Activated CD4-positive, alpha-beta T cell treated with anti-CD3 and anti-CD28 coated beads, Interleukin-10, Interleukin-2, amounts not matched to agents 100 ng/mL and 50 ng/mL, durations not matched to agents 16 hours and 8 hours (primary cell): ENCODE measurements around the gene IGSF21.
"Not testable (repeated sequence)": the region's sequence is repeated elsewhere in the genome, so short reads cannot be mapped to it uniquely, and the experiment has no call there.

ENCODE experiments used
- DNase-seq: peaks from one replicate; pipeline ENCODE4 v3.0.0-alpha.2; 2020

The IGSF21 gene

DNA sequence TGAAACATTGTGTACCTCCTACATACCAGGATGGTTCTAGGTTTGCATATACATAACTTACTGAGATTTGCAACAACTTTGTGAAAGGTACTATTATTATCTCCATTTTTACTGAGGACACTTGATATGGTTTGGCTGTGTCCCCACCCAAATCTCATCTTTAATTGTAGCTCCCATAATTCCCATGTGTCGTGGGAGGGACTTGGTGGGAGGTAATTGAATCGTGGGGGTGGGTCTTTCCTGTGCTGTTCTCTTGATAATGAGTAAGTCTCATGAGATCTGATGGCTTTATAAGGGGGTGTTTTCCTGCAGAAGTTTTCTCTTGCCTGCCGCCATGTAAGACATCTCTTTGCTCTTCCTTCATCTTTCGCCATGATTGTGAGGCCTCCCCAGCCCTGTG is 40.1 kb downstream of the IGSF21 start:
- DNase-seq: no peak

DNA sequence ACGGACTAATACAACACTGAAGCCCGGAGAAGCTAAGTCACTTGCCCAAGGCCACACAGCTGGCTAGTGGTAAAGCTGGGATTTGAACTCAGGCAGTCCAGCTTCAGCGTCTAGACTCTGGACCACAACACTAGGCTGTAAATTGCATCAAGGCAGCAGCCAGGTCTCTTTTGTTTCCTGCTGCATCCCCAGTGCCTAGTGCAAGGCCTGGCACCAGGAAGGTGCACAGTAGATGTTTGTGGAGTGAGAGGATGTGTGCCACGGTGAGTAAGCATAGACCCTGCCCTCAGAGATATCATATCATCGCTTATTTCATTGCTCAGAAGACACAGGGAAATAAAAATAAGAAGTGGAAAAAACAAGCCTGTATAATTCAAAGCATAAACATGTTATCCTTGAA is 40.9 kb downstream of the IGSF21 start:
- no peak for DNase-seq

DNA sequence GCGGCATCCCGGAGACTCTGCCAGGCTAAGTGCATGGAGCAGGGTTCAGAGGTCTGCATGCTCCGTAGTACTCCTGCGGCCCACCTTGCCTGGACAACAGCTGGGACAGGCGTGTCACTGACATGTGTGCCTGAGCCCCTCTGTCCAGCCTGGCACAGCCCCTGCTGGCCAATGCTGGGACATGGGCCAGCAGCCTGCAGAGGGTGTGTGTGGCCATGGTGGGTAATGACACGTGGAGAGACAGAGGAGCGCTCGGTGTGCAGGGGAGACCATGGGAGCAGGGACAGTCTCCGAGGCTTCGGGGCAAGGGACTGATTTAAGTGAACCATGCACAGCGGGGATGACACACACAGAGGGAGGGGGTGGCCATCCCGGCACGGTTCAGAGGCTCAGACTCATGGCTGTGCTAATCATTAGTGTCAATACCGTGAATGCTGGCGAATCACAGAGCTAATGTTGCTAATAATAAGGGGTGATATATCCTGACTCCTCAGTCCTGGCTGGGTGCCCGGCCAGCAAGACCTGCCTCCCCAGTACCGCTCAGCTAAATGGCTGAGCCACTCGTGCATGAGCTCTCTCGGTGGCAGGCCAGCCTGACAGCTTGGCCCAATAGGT is 41.5 kb downstream of the IGSF21 start:
- DNase-seq: no peak

DNA sequence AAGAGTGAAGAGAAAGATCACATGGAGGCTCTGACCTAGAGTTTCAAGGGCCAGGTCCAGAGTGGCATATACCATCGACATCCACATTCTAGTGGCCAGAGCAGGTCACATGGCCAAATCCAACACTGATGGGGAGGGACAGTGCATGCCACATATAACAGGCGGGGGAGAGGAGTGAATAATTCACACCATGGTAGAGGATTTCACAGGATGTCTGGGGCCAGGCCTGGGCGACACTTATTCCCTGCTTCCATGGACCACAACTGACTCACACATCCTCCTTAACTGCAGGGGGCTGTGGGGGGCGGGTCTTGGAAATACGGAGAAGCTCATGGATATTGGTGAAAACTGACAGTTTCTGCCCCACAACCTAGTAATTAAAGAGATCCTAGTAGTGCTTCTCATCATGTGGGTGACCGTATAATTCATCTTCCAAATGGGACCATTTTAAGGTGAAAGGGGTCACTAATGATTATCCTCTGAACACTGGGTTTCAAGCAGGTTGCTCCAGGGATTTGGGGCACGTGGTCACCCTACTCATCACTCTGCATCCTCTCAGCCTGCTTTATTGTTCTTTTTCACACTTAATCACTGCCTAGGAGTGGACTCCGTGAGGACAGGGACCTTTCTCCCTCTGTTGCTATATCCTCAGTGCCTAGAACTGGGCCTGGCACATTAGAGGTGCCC is 44.0 kb downstream of the IGSF21 start:
- DNase-seq: no peak

DNA sequence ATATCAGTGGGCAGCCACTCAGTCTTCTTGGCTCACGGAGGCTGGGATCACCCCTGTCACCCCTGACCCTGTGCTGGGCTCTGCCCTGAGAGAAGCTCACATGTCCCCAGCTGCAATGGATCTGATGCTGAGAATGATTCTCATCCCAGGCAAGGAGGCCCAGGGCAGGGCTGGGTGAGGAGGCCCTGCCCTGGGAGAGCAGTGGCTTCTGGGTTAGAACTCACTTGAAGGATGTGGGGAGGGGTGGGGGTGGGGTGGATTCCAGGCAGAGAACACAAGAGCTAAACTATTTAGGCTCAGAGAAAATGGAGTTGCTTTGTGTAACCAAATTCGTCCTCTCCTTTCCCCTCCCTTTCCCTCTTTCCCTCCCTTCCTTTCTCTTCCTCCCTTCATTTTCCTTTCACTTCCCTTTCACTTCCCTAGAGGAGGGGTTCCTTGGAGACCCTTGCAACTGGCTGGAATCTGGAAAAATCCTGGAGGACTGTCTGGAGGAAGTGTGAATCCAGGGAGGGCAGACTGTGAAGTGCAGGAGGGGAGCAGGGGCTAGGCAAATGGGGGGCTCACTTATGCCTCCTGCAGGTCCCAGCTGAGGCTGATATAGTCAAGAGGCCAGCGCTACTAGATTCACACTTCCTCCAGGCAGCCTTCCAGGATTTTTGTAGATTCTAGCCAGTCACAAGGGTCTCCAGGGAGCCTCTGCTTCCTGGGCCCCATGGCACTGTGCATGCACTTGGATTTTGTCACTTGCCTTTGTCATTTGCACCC is 47.0 kb downstream of the IGSF21 start:
- DNase-seq: no peak

DNA sequence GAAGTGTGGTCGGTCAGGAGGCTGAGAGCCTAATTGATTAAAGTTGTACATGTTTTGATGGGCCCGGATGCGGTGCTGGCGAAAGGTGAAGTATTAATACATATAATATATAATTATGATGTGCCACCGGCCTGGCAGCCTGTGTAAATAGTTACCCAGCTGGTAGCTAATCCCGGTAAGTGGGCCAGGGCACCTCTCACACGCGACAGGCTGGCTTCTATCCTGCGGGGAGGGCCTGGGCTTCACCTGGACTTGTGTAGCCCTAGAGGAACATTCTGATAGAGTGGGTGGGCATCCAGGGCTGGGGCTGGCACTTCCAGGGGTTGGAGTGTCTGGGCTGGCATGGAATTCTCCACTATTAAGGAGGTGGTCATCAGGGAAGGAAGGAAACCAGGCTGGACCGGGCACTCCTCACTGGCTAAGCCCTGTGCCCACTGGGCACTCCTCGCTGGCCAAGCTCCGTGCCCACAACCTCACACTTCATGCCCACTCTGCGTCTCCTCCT is 48.3 kb downstream of the IGSF21 start:
- DNase-seq: no peak

DNA sequence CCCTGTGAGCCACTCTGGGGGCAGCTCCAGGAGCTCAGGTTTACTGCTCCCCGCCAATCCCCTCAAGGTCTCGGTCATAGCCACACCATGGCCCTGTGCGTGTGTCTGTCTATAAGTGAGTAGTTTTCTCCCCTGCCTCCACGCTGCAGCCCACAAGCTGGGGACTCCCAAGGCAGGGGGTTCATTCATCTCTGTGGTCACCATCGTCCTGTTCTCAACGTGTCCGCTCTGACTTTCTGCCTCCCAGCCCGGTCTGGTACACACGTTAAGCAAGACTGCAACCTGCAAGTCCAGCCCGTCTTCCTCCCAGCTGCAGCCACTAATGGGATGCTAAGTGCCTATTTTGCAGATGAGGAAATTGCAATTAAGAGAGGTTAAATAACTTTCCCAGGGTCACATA is 49.8 kb downstream of the IGSF21 start:
- no peak for DNase-seq

DNA sequence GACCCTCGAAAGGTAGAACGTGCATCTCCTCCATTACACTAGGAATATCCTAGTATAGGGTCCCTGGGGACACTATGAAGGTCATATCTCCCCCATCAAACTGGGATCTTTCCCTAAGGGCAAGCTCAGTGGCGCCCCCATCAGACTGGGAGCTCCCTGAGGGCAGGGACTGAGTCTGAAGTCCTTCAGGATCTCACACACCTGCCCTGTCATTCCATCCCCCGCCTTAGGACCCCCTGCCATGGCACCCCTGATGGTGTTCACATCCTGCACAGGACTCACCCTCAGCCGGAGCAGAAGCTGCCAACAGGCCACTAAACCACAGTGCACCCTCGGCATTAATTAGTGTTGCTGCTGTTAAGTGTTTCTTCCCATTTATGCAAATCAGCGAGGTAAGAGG is 50.4 kb downstream of the IGSF21 start:
- no peak for DNase-seq

DNA sequence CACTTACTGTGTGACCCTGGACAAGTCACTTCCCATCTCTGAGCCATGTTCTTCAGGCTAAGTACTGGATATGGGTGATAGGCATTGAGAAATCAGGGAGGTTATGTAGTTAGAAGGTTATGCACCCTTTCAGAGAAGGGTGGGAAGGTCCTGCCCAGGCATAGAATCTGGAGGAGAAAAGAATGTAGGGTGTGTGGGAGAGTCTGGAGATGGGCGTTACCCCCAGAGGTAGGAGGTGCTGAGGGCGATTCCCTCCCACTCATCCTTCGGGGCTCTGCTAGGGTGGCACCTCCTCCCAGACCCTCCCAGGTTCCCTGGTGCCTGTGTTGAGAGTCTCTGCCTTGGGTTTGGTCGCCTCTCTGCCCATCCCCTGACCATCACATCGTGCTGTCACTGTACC is 51.1 kb downstream of the IGSF21 start:
- no peak for DNase-seq

DNA sequence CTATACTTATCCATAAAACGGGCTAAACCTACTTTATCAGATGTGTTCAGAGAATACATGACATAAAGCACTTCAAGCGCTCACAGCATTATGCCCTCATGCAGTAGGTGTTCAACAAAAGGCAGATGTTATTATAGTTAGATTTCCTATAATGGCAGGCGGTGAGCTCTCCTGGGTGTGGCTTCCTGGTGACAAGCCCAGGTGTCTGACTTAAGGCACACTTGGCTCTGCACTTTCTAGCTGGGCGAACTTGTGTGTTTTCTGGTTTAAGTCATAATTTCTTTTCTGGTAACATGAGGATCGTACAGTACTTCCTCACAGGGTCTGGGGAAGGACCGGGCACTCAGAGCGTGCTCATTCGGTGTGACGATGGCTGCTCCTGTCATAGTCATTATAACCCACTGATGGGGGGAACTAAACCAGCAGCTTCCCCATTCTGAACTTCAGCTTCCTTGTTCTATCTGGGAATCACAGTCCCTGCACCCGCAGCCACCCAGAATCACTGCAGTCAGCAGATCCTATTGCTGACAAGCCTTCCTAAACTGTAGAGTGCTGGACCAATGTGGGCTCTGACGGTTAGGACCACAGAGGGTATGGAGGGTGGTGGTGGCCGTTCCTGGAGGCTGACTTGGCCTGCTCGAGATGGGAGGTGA is 52.8 kb downstream of the IGSF21 start:
- no peak for DNase-seq

DNA sequence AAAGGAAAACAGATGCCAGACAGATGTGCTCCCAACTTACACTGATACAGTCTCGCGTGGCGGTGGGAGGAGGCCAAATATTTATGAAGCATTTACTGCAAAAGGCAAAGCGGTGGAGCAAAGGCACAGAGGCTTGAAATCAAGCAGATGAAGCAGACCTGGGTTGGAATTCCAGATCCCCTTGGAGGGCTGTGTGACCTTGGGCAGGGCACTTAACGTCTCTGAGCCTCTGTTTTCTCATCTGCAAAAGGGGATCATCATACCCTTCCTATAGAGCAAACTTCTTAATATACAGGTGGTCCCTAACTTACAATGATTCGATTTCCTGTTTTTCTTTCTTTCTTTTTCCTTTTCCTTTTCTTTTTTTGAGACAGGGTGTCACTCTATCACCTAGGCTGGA is 54.1 kb downstream of the IGSF21 start:
- DNase-seq: no peak

DNA sequence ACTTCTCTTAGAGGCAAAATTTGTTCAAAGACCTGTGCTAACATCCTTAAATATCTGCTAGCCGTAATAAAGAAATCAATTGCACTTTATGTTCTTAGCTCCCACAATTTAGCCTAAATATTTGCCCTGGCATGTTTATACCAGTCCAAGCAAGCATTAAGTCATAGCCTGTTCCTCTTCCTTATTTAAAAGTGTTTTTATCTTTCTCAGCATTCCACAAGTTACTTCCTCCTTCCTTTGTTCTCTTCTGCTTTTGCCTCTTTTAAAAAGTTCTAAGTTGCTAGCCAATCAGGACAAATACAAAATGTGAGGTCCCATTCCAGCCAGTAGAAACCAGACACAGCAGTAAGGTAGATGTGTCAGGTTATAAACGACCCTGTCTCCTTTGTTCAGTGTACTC is 58.0 kb downstream of the IGSF21 start:
- DNase-seq: not testable (repeated sequence)

DNA sequence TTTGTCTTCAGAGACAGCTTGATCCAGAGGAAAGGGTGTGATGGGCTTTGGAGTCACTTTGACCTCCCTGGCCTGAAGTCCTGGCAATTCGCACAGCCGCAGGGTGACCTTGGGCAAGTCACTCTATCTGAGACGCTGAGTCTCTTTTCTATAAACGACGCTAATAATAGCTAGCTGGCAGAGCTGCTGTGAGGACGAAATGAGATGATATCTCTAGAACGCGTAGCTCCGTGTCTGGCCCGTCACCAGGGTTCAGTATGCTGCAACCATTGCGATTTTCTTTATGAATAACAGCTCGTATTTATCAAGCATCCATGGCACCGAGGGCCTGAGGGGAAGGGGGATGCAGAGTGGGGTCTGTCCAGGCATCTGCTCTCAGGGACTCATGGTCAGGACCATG is 58.7 kb downstream of the IGSF21 start:
- DNase-seq: no peak

DNA sequence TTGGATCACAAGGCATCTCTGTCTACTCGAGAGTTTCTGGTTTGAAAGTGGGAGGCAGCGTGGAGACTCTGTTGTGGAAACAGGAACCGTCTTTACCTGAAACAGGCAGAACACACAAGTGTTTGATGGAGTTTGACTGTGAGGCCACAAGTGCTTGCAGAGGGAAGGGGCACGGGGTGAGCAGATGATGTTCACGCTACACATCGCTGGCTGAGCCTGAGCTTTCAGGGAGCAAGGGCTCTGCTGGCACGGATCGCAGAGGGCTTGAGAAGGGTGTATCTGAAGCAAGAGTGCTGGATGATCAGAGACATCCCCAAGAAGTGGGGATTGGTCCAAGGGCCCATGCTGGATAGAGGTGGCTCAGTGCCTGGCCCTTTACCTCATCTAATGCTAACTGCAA is 59.3 kb downstream of the IGSF21 start:
- DNase-seq: no peak

DNA sequence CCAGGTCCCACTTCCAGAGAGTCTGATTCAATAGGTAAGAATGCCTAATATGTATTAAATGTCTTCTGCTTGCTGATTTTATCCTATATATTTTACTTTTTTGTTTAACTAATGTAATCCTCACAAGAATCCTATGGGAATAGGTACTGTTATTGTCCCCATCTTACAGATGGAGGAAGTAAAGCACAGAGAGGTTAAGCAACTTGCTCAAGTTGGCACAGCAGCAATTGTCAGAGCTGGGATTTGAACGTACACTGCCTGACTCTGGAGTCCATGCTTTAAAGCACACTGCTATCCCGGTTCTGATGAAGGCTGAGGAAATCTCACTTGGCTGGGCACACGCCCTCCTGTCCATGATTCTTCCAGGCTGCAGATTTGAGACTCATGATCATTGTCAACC is 62.8 kb downstream of the IGSF21 start:
- DNase-seq: no peak

DNA sequence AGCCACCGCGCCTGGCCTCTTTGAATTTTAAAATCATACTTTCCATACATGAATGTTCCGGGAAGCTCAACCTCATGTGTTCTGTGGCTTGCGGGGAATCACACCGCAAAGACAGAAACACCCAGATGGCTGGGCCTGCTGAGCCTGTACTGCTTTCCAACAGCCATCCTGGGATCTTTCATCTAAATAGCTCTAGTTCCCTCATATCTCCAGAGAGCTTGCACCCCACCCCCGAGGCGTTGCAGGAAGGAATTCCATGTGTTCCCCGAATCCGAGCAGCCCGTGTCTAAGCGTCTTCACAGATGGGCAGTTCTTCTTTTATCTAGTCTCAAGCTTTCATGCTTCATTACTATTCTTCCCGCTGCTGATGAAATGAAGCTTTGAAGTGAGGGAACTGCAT is 66.4 kb downstream of the IGSF21 start:
- no peak for DNase-seq

DNA sequence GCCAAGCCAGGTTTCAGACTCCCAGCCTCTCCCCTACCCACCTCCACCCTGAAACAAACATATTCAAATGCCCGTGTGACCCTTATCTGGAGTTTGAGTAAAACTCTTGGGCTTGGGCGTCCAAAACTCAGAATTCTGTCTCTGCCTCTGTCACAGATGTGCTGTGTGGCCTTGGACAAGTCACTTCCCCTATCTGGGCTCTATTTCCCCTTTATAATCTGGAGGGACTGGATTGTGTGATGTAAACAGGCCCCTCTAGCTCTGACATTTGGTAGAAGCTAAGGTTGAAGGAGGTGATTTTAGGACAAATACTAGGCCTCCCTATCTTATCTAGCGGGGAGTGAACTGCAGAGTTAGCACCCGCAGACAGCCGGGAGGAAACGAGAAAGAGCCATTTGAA is 67.5 kb downstream of the IGSF21 start:
- no peak for DNase-seq

DNA sequence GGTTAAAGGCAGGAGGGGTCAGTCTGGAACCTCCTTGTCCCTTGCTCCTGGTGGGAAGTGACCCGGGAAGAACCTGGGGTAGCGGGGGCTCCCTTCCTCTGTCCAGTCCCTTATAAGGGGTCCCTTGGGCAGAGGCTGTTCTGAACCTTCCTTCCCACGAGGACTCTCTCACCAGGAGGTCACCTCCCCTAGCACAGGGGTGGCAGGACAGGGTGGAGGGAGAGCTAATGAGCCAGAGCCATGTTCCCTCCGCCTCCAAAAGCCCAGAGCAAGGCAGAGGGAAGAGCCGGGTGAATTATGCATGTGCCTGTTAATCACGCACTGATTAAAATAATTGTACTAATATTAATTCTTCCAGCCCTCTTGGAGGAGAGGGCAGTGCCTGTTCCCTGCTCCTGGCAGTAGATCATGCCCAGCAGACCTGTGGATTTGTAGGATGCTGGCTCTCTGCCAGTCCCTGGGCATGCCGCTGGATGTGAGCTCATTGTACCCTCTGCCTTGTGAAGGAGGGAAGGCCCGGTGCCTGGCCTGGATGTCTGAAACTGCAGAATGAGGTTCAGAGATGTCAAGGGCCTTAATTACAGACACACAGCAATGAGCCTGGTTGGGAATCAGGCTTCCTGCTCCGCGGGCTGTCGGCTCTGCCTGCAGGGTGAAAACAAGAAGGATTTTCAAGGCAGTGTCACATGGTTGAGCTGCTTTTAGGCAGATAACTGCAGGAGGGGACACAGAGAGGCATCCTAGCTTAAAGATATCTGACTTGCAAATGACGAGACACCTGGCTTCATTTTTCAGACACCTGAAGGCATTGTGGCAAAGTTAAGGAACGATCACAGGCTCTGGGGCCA is 68.2 kb downstream of the IGSF21 start:
- DNase-seq: no peak

DNA sequence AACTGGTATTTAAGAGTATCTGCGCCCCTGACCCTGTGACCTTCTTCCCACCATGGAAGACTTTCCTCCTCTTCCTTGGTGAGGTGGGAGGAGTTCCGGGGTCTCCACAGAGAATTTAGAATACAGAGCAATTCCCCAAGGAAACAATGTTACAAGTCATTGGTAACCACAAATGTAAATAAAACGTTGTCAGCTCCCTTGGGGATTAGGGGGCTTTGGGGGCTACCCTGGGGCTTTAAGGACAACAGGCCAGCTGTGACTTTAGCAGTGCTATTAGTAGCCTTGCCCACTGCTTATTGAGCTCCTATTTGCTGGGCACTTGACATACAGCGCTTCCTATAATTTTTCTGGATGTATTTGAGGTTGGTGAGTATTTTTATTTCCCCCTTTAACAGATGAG is 69.0 kb downstream of the IGSF21 start:
- no peak for DNase-seq

DNA sequence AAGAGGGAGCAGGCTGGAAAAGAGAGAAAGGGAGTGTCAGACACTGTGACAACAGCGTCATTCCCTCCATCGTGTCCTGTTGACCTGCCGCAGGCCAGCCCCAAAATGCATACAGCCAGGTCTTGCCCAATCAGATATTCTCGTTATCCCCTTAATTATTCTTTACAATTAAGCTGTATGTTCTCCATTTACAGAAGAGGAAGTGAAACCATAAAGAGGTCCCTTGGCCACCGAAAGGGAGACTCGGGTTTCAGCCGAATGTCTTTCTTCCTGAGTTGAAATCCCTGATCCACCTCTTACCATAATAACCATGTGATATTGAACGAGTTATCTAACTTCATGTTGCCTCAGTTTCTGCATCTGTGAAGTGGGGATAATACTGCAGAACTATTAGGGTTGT is 70.5 kb downstream of the IGSF21 start:
- DNase-seq: no peak

DNA sequence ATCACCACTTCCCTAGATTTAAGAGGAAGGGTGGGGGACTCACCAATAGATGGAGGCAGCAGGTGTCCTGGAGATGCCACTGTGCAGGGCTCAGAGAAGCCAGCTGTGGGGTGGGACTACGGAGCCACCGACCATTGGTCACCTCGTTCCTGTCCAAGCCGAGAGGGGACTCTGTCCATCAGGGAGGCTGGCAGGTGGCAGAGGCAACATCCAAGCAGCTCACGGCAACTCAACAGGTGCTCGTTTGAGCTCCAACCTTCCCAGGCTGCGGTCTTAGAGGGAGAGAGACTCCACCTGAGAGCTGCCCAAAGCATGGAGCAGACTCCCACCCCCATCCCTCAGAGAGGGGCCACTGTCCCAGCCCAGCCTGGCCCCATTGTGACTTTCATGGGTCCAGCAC is 71.4 kb downstream of the IGSF21 start:
- DNase-seq: no peak

DNA sequence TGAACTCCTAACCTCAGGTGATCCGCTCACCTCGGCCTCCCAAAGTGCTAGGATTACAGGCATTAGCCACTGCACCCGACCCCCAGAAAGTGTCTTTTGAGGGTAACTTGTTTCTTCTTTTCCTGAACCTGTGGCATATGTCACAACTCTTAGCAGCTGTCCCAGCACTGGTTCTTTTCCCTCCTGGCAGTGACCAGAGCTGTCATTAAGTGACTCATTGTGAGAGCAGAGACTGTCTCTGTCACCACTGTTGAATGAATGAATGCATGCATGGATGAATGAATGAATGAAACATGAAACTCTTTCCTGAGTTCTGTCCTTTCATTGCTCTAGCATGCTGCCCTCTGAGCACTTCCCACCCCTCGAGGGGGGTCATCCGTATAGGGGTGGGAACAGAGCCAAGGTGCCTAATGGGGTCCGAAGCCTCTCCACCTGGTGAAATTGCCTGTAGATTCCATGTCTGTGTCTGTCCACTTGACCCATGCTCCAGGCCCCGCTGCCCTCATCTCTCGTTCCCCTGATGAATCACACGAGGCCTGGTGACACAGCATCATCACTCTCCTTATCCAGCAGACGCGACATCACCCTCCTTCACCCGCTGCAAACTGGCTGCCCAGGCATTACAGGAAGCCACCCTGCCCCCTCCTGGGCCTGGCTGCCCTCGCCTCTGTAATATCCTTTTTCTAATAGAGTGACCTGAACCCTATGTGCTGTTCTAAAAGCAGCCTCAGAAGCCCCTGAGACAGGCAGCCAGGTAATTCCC is 75.0 kb downstream of the IGSF21 start:
- no peak for DNase-seq
